ENCODE data around the gene TMED9. TPM values are rescaled to one million over a fixed set of nuclear protein-coding genes. Genes with fewer than 3 reads are reported as not detected.

Gene TMED9
- total RNA-seq: 290 to 299 TPM (median 293 TPM) in 3 replicates
- long read RNA-seq, transcript TMED9-201 (5 exons, 1,473 nt): major isoform, 329 of 352 reads
- long read RNA-seq, partial matches to known transcripts: 2 of 352 reads
- long read RNA-seq, other reads (novel, unspliced or antisense): 19 of 352 reads

- Mint-ChIP-seq H3K4me3 (ENCODE audit: unreplicated experiment) (peak within 1 kb of the TSS; percentile 100), H3K4me1 (ENCODE audit: low read depth) (peaks cover 33% of the 10 kb centered on the region), H3K36me3 (ENCODE audit: low read depth) (peaks cover 22% of the 10 kb centered on the region), H3K27me3 (ENCODE audit: low read depth) (peaks cover 23% of the 10 kb centered on the region), H3K9me3 (ENCODE audit: low read depth) (no peaks in the 10 kb centered on the region), H3K27ac (ENCODE audit: unreplicated experiment) (peak within 1 kb of the TSS; percentile 100)
- DNase-seq (ENCODE audit: low spot score): peak; percentile 95
- TF ChIP-seq CTCF (IDR thresholded peaks at IDR 0.05): peak; percentile 26
Observed at GRCh38 chr5:177592010-177592834, at the start of gene TMED9. Gene TMED9 (plus strand): TSS chr5:177592203. CDS start chr5:177592215, 12 bp downstream.

- TF ChIP-seq CTCF (IDR thresholded peaks at IDR 0.05): no peak
- Mint-ChIP-seq H3K27ac (ENCODE audit: unreplicated experiment) (peak overlapping the region; percentile 34), H3K9me3 (ENCODE audit: low read depth) (peaks cover 3% of the 10 kb centered on the region), H3K27me3 (ENCODE audit: low read depth) (no peaks in the 10 kb centered on the region), H3K4me1 (ENCODE audit: low read depth) (peaks cover 84% of the 10 kb centered on the region), H3K36me3 (ENCODE audit: low read depth) (no peaks in the 10 kb centered on the region), H3K4me3 (ENCODE audit: unreplicated experiment) (no peak overlapping the region)
- no peak for DNase-seq (ENCODE audit: low spot score)
Observed at GRCh38 chr5:177542816-177543465, 49.1 kb upstream of the TMED9 start.

GRCh38 chr5:177545487-177546257, 46.3 kb upstream of the TMED9 start:
- TF ChIP-seq CTCF (IDR thresholded peaks at IDR 0.05): no peak

GRCh38 chr5:177546258-177546741, 45.7 kb upstream of the TMED9 start:
- Mint-ChIP-seq H3K4me3 (ENCODE audit: unreplicated experiment) (no peak overlapping the region), H3K36me3 (ENCODE audit: low read depth) (peaks cover 3% of the 10 kb centered on the region)
- no peak for DNase-seq (ENCODE audit: low spot score)

More at GRCh38 chr5:177545487-177546257, 46.3 kb upstream of the TMED9 start:
- Mint-ChIP-seq H3K27me3 (ENCODE audit: low read depth) (no peaks in the 10 kb centered on the region), H3K4me3 (ENCODE audit: unreplicated experiment) (peak overlapping the region; percentile 1), H3K9me3 (ENCODE audit: low read depth) (peaks cover 3% of the 10 kb centered on the region), H3K4me1 (ENCODE audit: low read depth) (peaks cover 72% of the 10 kb centered on the region), H3K27ac (ENCODE audit: unreplicated experiment) (peak overlapping the region; percentile 97), H3K36me3 (ENCODE audit: low read depth) (peaks cover 3% of the 10 kb centered on the region)
- DNase-seq (ENCODE audit: low spot score): no peak

More at GRCh38 chr5:177546258-177546741, 45.7 kb upstream of the TMED9 start:
- H3K27me3 Mint-ChIP-seq (ENCODE audit: low read depth): no peaks in the 10 kb centered on the region
- H3K4me1 Mint-ChIP-seq (ENCODE audit: low read depth): peaks cover 68% of the 10 kb centered on the region
- H3K9me3 Mint-ChIP-seq (ENCODE audit: low read depth): peaks cover 3% of the 10 kb centered on the region
- peak; percentile 57 for TF ChIP-seq CTCF (IDR thresholded peaks at IDR 0.05)
- peak overlapping the region; percentile 97 for H3K27ac Mint-ChIP-seq (ENCODE audit: unreplicated experiment)

All from chondrocyte (in vitro differentiated cells).